LNCAP (cell line): Measurements from ENCODE around the gene TMC3.

Source experiments
- TF ChIP-seq, protein P1 (sequence below): fragments of 450-650 bp; IDR thresholded peaks from 2 replicates; pipeline ENCODE4 v1.5.1; 2017; ENCODE audit warnings: mild to moderate bottlenecking

Gene TMC3

DNA sequence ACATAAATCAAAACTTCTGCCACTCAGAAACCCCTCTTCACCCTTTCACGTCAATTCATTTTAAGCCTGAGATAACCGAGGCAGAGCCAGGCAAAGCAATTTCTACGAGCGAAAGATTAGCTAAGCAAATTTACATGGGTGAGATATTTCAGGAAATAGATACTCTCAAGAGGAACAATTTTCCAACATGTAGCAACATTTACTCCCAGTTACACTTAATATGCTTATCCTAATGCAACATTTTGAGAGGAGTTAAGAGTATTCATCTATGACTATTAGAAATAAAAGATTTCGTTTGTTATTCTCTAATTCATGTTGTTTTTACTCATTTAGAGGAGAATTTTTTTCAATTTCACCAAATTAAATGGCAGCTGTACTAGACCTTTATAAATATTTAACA is 837 bp downstream of the TMC3 start:
- TF ChIP-seq, protein P1, sequence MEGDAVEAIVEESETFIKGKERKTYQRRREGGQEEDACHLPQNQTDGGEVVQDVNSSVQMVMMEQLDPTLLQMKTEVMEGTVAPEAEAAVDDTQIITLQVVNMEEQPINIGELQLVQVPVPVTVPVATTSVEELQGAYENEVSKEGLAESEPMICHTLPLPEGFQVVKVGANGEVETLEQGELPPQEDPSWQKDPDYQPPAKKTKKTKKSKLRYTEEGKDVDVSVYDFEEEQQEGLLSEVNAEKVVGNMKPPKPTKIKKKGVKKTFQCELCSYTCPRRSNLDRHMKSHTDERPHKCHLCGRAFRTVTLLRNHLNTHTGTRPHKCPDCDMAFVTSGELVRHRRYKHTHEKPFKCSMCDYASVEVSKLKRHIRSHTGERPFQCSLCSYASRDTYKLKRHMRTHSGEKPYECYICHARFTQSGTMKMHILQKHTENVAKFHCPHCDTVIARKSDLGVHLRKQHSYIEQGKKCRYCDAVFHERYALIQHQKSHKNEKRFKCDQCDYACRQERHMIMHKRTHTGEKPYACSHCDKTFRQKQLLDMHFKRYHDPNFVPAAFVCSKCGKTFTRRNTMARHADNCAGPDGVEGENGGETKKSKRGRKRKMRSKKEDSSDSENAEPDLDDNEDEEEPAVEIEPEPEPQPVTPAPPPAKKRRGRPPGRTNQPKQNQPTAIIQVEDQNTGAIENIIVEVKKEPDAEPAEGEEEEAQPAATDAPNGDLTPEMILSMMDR, result no peak

DNA sequence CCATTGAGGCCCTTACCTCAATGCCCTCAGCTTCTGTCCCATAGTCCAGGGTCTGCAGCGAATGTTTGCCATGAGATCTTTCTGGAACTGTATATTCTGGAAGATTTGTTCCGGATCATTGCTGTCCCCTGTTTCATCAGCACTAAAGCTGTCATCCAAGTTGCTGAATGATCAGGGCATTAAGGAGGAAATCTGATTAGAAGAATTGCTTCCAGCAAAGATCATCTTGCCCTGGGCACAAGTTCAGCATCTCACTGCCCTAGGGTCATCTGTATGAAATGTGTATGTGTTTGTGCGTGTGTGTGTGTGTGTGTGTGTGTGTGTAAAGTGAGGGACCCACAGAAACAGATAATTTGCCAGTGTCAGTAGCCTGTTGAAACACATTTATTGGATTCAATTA is 1.4 kb downstream of the TMC3 start:
- TF ChIP-seq, protein P1, result no peak

DNA sequence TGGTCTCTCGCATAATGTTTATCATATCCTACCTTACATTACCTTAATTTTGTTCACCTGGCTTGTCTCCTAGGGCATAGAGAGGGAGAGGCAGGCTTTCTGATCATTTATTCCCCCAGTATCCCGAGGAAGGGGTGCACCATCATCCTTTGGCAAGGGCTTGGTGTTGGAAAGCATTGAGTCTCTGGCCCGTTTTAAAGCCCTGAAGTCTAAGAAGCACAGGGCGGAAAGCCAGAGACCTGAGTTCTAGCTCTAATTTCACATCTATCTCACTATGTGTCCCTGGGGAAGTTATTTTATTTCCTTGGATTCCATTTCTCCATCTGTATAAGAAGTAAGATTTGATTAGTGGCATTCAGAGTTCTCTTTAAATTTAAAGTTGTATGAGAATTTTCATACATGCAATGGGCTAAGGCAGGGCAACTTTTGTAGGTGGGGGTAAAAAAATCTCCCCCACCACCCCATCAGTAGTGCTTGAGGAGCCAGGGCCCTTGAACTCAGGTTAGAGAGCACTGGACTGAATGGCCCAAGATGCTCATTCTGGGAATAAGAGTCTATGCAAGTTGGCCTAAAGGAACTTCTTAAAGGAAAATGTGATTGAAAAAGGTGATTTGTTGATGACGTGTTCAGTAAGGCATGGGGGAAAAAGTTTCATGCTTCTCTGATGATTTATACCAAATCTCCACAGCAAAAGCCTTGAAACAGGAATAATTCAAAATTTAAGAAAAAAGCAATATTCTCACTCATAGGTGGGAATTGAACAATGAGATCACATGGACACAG is 10.1 kb downstream of the TMC3 start:
- TF ChIP-seq, protein P1, result no peak

DNA sequence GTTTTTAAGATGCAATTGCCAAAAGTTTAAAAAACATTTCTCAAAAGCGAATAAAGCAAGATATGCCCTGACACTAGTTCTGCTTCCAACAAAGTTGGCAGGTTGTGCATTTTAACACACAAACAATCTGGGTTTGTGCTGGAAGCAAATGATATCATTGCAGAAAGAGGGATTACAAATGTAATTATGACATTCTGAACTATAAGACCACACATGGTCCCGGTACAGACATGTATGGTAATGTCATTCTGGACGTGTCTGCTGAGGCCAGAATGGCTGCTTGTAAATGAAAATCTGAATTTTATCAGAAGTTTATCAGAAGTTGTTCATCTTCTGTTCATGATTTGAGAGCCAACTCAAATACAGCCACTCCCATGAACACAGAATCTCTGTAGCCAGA is 10.7 kb downstream of the TMC3 start:
- TF ChIP-seq, protein P1, result no peak

- TF ChIP-seq, protein P1, result no peak
Measured at GRCh38 chr15:81362790-81363189, 11.2 kb downstream of the TMC3 start.

- TF ChIP-seq, protein P1, result no peak
Measured at GRCh38 chr15:81361891-81362290, 12.1 kb downstream of the TMC3 start.

GRCh38 chr15:81360491-81360890 is 13.5 kb downstream of the TMC3 start:
- TF ChIP-seq, protein P1, result no peak

- TF ChIP-seq, protein P1, result no peak
Measured at GRCh38 chr15:81358248-81358647, 15.8 kb downstream of the TMC3 start.
